HG03457 (cell line): ENCODE data around the gene MRPL33.

ENCODE experiments used
- ATAC-seq: cut with Tn5 transposase; IDR thresholded peaks from one replicate; pipeline ENCODE4 v1.9.1; 2021; ENCODE audit warnings: moderate number of reproducible peaks; ENCODE audit not compliant: unreplicated experiment

The MRPL33 gene

DNA sequence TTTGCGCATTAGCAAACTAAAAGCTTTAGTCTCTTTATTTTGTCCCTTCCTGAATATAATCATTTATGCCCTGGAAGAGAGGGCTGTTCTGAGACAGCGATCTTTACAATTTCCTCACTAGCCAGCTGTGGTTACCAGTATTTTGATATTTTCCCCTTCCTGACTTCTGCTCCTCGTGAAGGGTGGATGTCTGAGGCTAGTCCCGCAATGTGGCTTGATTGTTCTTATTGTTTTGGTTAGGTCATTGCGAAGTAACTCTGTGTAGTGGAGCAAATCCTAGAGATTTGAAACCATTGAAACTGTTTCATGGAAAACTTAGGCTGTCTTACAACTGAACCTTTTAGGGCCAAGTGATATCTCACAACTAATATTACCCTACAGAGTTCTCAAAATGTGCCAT is 2.4 kb downstream of the MRPL33 start:
- ATAC-seq = no peak

DNA sequence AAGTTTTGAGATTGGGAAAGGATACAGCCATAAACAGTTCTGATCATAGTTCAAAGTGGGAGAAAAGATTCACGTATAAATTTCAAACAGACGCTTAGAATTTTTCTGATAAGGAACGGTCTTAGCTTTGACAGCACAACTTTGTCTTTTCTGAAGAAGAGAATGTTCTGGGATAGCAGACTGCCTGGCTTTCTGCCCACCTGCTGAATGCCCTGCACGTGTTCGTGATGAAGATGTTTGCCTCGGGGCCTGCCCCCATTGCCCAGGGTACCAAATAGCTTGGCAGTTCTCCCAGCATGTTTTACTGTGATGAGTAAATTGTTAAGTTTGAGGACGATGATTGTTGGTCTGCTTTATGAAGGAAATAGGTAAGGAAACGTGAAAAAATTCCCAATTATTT is 4.6 kb downstream of the MRPL33 start:
- no peak for ATAC-seq

DNA sequence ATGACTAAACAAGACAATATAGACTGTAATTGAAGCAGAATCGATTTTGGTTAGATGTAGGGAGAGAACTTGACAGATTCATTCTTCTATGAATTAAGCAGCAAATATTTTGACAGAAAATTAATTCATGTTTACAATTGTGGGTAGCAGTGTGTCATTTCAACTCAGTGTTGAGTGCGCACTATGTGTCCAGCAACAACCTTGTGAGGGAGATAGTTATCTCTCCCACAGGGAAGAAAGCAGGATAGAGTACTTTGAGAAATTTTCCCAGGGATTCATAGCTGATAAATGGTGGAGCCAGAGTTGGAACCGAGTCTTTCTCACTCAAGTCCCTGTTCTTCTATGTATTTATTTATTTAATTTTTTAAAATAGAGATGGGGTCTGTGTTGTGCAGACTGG is 5.2 kb downstream of the MRPL33 start:
- no peak for ATAC-seq

DNA sequence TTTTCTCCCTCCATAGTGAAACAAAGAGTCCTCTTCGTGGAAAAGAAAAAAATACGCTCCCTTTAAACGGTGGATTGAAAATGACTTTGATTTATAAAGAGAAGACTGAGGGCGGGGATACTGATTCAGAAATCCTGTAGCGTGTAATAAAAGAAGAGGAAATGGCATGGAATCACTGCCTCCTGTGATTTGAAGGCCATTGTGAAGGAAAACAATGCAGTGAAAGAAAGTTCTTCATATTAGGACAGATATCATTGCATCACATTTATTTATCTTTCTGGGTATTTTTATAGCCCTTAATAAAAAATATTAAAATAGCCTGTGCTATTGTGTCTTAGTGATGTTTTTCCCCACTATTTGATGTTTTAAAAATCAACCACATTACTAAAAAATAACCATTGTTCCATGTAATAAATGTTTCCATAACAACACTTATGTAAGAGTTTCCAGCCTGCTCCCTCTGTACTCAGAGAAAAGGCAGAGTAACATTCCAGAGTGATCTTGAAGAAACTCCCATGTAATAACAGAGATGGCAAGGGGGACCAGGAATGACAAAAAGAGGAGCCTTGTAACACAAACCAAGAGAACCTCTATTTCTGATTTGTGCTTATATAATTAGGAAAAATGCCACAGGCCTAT is 8.0 kb downstream of the MRPL33 start:
- ATAC-seq = no peak

DNA sequence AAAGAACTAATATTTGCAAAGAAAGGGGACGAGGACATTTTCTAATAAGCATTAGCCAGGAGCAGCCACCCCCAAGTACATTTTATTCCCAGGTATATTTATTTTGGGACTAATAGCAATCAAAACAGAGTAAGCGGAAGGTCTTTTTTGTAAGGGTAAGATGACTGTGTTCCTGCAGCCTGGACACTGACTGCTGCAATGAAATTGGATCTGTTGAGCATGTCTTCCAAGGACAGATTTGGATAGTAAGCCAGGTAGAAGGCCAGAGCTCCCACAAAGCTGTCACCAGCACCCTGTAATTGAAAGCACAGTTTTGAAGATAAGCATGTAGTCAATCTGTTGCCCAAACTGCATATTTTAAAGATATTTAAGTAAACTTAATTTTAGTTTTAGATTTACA is 10.0 kb downstream of the MRPL33 start:
- no peak for ATAC-seq

DNA sequence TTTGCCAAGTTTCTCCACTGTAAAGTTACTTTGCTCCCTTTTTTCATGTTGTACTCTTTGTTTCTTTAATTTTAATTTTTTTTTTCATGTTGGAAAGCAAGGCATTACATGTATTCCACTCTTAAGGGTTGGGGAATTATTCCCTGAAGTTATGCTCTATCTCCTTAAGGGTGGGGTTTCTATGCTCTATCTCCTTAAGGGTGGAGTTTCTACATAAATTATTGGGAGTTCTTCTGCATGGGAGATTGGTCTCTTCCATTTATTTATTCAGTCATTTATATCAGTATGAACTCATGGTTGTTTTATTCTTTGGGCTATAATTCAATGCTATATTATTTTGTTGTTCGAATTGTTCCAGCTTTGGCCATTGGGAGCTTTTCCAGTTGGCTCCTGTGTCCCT is 11.2 kb downstream of the MRPL33 start:
- ATAC-seq = no peak

DNA sequence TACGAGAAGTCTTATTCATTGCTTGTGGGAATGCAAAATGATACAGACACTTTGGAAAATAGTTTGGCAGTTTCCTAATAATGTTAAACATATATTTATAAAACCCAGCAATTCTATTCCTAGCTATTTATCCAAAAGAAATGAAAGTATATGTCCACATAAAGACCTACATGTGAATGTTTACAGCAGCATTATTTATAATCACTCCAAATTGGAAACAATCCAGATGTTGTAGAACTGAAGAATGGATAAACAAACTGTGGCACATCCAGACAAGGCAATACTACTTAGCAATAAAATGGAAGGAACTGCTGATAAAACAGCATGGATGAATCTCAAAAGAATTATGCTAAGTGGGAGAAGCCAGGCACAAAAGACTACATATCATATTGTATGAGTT is 19.3 kb downstream of the MRPL33 start:
- ATAC-seq = no peak

DNA sequence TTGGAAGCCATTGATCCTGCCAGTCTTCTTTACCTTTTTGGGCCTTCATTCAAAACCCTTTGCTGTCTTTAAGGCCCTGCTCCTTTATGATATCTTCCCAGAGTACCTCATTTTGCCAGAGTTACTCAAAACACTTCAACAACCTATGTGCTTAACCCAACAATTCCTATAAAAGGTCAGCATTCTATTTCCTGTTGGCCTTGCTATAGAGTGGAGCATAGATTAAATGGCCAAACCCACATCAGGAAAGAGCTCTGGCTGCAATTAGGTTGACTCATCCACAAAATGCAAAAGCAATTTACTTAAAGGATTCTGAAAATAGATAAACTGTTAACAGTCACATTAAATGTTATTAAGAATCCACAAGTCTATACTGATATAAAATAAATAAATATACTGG is 21.2 kb downstream of the MRPL33 start:
- no peak for ATAC-seq

DNA sequence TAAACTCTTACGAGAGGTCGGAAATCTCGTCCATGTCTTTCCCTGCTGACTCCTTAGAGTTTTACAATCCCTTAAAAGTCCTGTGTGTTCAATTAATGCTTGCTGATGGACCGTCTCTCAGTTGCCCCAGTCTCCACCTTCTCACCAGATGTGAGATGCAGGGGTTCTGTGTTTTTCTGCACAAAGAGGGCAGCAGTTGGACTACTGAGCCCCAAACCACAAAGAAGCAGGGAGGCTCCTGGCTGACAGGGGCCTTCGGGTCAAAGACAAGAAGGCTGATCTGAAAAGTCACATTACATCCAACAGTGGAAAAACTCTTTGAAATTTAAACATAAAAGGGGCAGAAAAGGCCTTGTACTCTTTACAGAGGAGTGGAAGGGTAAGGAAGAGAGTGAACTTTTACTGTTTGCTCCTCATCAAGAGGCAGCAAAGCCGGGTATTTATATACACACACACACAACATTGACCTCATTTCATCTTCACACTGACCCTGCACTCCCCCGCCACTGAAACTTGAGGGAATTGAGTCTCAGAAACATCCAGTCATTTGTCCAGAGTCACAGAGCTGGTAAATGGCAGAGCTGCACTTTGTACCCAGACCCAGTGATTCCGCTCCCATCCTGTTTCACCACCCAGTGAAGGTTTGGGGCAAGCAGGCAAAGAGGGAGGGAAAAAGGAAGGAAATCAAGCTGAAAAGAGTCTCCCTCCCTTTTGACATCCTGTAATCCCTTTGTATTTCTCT is 23.7 kb downstream of the MRPL33 start:
- ATAC-seq = no peak

DNA sequence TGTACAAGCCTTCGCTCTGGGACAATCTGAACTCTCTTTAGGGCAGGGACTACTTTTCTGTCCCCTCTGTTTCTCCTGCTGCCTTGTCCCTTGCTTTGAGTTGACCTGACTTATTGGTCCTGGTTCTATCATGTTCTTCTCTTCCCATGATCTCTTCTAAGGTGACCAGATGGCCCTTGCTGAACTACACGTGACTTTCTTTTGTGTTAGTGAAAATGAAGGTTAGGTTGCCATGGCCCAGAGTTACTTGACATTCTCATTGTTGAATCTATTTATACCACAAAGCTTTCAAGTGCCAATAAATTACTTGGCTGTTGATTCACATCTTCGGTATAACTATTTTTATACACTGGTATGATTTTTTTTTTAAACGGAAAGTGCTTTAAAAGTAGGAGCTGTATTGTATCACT is 24.4 kb downstream of the MRPL33 start:
- no peak for ATAC-seq

DNA sequence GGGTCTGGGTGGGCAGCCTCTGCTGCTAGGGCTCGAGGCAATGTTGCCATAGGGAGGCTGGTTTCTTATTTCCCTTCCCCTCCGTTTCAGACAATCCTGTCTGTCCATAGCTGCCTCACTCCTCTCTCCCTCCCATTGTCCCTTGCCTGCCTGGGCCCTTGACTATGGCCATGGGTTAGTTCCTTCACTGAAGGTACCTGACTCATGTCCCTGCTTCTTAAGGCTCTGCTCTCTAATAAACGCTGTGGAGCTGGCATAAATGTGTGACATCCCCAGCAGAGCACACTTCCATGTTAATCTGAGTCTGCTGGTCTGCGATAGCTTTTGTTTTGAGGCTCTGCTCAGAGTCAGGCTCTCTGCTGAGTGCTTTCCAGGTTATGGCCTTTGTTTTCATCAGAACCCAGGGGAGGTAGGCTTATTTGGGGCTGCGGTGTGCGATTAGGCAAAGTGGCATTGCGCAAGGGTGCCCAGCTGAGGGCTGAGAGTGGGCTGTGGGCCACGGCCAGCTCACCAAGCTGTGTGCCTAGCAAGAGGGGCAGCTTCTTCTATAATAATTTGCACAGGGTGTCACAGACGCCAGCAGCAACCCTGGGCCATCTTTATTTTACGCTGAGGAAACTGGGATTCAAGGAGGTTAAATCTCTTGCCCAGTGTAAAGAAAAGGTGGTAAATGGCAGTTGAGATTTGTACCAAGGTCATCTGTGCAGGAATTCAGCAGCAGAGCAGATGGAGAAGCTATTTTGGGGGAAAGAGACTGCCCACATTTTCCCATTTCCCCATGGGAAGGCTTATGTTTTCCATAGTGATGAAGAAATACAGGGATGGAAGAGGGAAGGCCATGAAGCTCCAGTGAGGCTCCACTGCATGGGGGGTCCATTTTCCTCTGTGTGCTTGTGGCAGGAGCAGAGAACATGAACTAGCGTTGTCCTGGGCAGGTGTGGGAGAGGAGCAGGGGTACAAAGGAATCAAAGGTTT is 25.6 kb downstream of the MRPL33 start:
- no peak for ATAC-seq

DNA sequence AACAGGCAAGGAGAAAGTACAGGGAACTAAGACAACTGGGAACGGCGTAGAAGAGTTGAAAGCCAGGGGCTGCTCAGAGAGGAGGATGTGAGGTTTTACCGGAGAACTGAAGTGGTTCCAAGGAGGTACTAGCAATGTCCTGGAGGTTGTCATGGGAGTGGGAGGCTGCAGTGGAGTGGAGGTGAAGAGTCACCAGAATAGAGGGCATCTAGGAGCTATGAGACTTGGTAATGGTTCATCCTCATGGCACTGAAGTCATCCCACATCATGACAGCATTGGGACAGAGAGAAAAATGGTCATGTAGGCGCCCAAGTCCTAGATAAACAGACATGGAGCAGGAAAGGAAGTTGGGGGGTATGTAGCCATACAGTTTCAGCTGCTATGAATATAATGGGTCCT is 26.3 kb downstream of the MRPL33 start:
- no peak for ATAC-seq

DNA sequence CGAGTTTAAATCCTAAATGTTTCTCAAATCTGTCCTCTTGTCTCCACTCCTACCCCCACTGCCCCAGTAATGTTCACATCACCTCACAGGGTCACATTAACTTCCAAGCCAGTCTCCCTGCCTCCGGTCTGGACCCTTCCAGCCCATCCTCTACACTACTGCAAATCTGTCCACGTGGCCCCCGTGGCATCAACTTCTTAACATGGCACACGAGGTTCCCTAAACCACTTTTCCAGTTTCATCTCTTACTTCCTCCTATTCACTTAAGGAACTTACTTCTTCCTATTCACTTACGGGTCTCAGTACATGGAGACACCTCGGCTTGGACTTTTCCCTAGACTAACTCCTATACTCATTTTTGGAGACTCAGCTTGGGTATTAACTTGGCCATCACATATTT is 27.0 kb downstream of the MRPL33 start:
- ATAC-seq = no peak

DNA sequence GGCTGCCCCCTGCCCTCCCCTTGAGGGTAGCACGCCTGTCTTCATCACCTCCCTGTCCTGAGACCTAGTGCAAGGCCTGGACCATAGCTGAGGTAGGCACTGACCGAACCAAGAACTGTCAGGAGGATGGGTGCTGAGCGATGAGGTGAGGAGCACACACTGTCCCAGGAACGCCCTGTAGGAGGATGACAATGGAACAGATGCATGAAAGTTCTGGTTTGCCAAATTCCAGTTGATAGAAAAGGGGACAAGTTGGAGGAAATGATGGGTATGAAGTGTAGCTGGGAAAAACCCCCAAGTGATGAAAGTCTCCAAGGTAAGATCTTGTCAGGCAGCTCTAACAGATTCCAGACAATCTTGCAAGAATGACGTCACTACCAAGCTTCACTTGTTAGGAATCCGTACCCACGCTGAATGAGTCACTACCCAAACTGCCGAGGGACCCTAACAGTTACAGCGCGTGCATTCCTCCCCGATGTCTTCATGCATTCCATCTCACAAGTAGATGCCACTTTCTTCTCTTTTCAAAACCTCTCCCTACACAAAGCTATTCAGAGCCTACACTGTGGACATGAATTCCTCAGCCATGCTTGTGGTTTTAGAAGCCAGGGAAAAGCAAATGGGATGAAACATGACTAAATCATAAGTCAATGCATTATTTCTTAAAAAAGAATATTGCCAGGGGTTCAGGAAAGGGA is 27.6 kb downstream of the MRPL33 start:
- no peak for ATAC-seq

DNA sequence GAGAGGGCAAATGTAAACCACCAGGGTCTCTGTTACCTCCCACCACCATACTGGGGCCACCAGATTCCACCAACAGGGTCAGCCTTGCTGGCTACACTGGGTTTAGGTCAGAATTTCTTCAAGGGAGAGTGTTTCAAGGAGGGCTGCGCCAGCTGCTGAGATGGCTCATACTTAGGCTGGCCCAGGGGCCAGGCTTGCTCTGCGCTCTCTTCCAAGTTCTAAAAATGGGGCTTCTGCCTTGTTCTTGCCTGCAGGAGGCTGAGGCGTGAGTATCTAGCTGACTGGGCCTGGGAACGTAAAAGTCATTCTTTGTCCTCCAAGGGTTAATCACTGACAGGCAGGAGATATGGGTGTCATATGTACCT is 28.1 kb downstream of the MRPL33 start:
- no peak for ATAC-seq

DNA sequence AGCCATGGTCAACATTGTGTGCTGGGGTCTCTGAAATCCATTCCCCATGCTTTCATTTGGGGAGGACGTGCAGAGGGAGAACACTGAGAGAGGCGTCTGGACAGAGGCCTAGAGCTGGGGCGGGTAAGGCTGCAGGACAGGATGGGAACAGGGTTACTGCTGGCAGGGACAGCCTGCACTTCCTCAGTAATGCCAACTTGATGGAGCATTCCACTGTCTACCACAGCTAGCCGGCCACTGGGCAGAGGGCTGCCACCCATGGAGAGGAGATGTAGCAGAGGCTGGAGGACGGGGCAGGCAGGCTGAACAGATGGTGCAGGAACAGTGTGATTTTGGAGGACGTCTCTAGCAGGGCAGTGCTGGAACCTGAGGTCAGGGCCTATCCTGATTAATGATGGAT is 29.3 kb downstream of the MRPL33 start:
- ATAC-seq = no peak

DNA sequence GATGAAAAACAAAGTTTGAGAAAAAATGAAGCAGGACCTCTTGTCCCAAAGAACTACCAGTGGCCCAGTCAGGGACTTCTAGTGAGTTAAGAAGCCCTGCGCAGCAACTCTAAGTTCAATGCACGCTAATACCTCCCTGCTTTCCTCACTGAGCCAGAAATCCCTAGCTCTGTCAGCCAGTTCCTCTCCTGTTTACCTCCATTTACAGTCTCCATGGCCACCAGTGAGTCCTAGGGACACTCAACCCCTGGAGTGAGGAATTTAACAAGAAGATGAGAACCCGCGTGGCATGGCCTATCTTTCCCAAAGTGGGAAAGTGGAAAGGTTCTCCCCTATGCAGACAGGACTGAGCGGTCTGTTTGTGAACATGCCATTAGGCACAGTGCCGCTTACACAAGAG is 31.0 kb downstream of the MRPL33 start:
- ATAC-seq = no peak

DNA sequence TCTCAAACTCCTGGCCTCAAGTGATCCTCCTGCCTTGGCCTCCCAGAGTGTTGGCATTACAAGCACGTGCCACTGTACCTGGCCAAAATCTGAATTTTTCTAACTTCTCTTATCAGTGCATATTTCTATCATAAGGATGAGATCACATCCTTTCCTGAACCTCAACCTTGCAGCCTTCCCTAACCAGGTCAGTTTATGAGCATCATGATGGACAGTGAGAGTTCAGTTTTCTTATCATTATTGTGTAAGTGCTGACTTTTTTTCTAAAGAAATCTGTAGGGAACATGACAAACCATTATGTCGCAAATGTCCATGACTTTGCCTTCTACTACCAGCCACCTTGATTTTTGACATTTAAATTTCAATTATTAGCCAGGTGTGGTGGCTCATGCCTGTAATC is 31.5 kb downstream of the MRPL33 start:
- no peak for ATAC-seq

DNA sequence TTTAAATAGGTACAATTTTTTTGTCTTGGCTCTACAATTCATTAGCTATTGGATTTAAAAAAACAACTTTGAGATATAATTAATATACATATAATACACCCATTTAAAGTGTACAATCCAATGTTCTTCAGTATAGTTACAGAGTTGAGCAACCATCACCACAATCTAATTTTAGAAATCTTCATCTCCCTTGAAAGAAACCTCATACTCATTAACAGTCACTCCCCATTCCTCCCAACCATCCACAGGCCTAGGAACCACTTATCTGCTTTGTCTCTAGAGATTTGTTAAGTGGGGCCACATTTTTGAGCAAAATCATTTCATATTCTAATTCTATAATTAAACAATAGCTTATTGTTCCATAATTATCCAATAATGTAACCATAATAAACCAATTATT is 32.6 kb downstream of the MRPL33 start:
- no peak for ATAC-seq

DNA sequence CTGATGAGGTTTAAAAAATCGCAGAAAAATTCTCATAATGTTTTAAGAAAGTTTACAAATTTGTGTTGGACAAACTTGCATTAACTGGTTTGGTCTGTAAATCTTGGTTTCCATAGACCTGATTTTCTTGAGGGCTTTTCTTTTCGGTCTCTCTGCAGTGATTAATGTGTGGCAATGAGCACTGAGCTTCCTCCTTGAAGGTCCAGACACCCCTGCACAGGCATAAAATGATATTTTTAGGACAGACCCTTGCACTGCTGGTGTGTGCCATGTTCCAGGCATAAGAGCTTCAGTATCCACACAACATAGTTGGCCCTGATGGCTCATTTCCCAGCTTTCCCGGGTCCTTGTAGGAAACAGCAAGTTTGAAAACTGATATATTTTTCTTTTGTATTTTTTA is 33.7 kb downstream of the MRPL33 start:
- ATAC-seq = no peak
